Activated CD8-positive, alpha-beta memory T cell treated with anti-CD3 and anti-CD28 coated beads, Interleukin-2, amount 50 U/mL, for 1 hour (primary cell): ENCODE data around the gene SETD2.
"Not testable (repeated sequence)": the region's sequence is repeated elsewhere in the genome, so short reads cannot be mapped to it uniquely, and the experiment has no call there.

ENCODE experiments used
- DNase-seq: peaks from one replicate; pipeline ENCODE4 v3.0.0-alpha.2; 2020; ENCODE audit errors: extremely low read depth

SETD2 gene

DNA sequence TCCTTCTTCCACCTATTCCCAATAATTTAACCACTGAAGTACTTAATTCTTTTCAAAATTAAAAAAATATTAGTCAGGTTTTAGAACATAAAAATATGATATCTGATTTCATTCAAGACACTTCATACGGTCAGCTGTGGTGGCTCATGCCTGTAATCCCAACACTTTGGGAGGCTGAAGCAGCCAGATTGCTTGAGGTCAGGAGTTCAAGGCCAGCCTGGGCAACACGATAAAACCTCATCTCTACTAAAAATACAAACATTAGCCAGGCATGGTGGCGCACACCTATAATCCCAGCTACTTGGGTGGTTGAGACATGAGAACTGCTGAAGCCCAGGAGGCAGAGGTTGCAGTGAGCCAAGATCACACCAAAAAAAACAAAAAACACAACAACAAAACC lies 127.8 kb downstream of the SETD2 start:
- no peak for DNase-seq

DNA sequence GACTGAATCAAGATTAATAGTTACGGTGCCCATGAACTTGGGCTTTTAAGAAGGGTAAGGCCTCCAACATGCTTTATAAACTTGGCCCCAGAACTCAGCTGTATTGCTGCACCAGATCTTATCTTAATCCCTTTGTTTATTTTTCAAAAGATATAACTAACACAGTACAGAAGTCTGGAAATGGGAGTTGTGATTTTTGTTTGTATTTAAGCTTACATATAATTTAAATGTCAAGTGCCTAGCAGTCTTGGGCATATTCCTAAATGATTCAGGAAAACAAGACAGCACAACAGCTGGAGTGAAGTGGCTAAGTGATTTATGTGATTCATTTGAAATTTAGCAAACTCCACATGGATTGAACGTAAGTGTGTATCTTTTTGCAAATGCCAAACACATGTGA lies 128.3 kb downstream of the SETD2 start:
- DNase-seq = no peak

DNA sequence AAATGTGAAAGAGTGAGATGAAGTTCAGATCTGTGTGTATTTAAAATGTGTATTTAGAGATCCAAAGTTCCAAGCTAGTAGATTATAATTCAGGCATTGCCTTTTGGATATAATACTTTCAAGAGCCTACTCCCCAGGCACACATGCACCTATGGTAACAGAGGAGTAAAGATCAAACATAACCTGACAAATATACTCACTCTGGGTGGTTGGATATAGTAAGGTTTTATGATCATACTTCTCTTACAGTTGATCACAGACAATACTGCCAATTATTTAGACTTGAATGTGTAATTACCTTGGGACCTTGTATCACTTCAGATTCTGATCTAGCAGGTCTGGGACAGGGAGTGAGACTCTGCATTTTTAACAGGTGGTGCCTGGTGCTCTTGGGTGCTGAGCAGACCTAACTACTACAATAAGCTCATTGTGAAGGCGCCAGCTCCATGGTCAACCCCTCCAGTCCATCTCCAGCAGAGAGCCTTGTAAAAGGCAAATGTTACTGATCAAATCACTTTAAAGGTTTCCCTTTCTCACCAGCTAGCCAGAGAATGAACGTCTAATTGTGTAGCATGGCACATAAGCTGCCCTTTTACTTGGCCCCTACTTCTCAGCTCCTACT lies 128.9 kb downstream of the SETD2 start:
- no peak for DNase-seq

DNA sequence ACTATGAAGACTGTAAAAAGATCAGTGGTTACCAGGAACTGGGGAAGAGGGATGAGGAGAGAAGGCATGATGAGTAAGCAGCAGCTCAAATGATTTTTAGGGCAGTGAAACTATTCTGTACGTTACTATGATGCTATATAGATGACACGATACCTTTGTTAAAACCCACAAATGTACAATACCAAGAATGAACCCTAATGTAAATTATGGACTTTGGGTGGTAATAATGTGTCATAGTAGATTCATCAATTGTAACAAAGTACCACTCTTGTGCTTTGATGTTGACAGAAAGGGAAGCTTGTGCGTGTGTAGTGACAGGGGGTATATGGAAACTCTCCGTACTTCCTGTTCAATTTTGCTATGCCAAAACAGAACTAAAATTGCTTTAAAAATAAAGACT lies 132.9 kb downstream of the SETD2 start:
- not testable (repeated sequence) for DNase-seq

DNA sequence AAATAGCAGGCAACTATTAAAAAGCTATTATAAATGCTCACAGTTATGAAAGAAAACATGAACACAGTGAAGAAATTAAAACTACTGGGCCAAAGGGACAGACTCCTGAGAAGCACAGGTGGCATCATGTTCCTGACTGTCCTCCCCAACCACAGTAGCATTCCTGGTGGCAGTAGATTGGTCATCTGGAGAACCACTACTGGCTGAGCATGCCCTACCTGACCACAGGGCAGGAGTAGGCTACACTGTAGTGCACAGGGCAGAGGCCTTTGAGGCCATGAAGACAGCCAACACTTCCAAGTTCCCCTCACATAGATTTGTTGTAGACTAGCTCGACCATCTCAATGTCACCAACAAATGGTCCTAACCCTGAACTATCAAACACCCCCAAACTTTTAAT lies 135.2 kb downstream of the SETD2 start:
- DNase-seq = no peak

DNA sequence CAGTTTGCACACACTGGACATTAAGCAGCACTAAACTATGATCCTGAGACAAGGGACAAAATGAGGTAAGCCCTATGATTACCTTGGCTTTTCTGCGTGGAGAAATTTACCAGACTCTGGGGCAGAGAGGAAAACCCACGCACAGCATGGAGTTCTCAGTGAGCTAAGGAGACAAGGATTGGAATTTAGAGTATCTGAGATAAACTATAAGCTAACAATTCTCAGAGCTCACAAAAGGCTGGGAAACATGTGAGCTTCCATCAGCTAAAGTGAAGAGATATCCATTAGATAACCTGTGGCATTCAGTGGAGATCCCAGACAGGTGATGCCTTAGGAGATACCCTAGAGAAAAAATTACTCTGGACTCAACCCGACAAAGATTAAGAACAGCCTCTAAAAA lies 135.8 kb downstream of the SETD2 start:
- no peak for DNase-seq

DNA sequence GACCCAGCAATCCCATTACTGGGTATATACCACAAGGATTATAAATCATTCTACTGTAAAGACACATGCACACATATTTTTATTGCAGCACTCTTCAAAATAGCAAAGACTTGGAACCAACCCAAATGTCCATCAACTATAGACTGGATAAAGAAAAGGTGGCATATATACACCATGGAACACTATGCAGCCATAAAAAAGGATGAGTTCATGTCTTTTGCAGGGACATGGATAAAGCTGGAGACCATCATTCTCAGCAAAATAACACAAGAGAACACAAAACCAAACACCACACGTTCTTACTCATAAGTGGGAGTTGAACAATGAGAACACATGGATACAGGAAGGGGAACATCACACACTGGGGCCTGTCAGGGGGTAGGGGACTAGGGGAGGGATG lies 137.5 kb downstream of the SETD2 start:
- not testable (repeated sequence) for DNase-seq

DNA sequence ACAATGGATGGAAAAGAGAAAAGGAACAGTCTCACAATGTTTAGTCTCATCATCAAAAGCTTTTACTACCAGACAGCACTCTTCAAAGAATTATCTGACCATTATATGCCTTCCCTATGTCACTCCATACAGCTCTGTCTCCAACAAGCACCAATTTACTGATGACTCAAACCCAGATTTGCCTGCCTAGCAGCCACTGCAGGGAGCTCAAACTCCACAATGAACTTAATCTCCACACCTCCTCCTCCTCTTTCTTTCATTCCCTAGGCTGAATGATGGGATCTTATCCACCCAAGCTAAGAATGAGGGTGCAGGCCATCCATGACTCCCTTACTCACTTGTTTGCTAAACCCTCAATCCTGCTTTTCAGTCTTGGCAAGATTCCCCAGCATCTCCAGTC lies 139.0 kb downstream of the SETD2 start:
- no peak for DNase-seq

DNA sequence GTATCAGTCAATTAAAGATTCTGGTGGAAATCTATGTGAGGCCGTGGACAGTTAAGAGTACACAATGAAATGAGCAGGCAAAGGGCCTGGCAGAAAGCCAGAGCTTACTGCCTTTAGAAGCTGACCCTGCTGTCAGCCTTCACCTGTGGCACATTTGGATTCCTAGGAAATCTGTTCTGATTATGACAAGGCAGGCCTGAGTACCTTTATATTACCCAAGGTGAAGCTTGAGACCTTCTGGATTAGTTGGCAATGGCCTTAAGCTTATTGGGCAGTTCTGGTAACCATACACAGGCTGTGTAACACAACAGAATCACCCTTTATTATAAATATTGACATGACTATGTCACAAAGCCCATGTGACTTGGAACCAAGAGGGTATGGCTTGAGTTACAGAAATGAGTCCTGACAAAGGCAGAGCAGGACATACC lies 141.3 kb downstream of the SETD2 start:
- DNase-seq = no peak

DNA sequence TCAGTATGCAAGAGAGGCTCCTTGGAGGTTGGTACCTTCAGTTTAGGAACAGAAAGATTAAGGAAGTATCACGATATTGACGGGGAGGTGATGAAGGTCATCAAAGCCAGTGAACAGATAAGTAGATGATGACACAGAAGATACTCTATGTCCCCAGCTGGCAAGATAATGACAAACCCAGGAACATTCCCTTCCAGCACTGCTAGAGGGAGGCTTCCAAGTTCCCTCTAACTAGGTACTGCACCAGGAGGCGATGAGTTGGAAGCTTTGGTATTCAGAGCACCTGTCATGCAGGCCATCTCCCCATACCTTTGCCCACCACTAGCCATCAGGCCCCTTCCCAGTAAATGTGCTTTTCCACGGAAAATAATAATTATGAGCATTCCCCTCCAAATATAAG lies 143.6 kb downstream of the SETD2 start:
- DNase-seq = no peak

DNA sequence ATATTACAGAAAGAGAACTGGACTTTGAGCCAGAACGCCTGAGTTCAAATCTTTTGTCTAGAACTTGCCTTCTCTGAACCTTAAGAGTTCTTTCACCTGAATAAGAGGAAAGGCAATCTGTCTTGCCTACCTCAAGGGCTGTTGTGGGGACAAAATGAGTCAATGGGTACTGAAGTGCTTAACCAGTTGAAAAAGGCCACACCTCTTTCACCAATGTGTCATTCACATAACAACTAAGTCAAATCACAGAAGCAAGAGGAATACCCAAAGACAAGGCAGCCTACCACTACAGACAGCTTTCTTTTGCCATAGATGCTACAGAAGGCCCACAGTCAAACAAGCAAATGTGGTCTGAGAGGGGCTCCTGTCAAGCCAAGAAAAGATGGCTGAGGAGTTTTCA lies 144.7 kb downstream of the SETD2 start:
- no peak for DNase-seq

DNA sequence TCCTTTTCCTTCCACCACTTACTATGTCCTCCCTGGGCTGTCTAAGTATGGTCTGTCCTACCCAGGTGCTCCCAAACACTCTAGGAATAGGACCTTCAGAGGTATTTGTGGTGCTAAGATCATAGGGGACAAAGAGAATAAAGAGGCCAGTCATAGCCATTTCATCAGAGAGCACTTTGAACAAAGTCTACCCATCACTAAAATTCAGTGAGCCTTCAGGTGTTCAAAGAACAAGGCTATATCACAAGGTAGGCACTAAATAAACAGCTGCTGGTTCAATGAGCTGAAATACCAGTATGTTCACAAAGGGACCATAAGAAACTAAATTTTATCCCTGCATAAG lies 145.7 kb downstream of the SETD2 start:
- no peak for DNase-seq

DNA sequence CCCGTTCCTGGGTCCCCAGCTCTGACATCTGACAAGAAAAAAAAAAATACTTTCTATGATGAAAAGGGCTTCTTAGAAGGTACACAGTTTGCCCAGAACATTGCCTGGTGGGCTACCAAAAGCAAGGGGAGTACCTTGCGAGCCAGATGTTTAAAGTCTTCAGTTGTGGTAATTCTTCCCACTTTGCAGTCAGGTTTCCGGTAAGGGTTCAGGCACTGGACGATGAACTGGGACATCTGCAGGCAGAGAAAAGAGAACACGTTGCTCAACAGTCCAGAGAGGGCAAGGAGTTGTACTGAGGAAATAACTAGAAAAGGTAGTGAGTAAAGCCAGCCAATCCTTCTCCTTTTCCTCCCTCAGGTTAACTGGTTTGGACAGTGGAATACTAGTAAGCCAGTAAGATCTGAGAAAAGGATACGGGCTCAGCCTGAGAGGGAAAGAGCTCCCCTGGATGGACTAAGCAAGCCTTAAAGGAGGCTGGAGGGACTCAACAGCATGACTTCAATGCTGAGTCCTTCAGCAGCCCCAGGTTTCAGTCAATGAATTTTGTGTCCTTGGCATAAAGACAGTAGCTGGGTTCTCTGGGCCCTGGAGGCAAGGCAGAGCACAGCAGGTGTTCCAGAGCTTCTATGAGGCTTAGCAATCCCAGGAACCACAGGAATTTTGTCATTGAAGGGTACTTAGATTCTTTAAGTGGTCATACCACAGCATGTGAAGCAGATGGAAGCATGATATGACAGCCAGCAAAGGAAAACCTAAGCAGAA lies 146.2 kb downstream of the SETD2 start:
- no peak for DNase-seq

DNA sequence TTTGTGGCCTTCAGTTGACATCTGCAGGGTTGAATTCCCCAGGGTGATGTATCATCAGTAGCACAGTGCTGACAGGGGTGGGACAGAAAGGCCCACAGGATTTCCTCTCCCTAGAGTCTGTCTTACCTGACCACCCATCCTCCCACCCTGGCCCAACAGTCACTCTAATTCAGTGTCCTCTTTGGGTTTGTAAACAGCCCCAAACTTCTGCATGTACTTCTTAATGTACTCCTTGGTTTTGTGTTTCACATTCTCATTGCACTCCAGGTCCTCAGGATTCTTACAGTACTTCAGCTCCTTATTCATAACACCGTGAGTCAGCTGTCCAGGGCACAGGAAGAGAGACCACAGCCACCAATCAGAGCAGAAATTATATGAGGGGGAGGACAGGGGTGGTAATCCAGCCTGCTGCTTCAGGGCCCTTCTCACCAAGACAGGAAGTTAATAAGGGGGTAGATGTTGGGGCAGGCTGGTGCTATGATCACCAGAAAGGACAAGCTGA lies 146.9 kb downstream of the SETD2 start:
- DNase-seq = no peak

DNA sequence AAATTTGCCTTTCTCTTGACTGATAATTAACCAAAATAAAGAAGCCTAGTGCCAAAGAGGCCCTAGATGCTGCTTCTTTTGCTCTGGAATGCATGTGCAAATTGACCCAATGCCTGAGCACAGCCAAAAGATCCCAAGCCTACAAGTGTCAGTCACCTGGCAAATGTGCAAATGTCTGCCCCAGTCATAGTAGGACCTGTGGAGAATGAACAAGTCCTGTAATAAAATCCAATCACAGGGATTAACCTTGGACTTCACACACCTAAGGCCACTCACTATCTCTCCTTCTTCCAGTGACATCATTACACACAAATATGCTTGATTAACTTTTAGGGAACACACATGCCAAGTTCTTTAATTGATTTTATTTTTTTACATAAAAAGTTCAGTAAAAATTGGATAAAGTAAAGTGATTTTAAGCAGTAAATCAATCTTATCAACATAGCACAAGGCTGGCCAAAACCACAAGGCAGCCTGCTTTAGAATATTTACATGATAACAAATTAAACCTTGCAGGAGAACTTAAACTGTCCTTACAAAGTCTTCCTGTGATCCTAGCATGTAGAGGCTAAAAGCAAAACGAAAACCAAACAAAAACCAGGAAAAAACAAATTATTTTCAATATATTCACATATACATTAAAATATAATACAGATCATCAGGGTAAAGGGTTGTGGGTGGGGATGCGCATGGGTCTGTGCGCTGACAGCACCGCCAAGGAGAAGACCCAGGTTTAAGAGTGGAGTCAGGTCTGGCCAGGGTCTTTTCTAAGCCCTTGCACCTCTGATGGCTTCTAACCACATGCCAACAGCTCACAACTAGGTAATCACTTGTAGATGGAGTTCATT lies 147.6 kb downstream of the SETD2 start:
- no peak for DNase-seq

DNA sequence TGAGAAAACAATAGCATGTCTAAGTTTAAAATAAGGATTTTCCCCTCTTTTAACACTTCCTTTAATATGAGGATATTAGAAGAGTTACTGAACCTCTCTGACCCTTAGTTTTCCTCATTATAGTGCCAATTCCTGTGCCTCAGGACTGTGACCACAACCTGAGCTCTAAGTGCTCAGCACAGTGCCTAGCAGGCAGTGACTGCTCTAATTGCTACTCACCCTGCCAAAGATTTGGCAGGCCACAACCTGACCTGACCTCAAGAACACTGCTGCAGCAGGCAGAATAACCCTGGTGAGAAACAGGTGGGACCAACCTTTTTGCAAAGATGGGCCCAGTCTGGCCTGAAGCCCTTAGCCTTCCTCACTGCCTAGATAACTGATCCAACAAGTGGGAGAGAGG lies 148.8 kb downstream of the SETD2 start:
- DNase-seq = no peak

DNA sequence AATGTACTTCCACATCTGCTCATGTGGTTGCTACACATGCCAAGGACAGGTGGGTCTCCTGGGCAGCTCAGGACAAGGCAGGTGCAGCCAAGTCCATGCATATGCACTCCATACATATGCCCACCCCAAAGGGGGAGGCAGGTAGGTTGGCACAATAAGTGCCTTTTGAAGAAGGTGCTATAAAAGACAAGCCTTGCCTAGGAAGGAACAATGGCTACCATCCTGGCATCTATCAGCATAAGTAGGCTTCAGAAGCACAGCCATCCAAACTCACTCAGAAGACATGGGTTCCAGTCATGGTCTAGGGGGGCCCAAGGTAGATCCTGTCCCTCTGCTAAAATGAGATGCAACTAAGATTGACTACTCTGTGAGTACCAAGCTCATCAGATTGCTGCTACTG lies 149.9 kb downstream of the SETD2 start:
- no peak for DNase-seq

DNA sequence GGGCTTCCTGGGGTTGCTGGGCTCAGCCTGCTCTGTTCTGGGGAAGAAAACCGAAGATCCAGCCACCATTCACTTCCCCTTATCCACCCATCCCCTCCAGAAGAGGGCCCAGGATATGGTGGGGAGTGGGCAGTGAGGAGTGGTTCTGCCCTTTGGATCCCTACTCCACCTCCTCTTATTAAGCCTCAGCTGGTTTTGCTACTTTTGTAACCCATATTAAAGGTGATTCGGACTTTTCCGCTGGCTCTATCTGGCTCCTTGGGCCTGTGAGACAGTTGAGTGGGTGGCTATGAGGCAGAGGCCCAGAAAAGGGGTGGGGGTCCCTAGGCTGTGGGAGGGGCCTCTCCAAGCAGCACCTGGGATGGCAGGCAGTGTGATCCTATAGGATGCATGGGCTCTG lies 150.7 kb downstream of the SETD2 start:
- no peak for DNase-seq

DNA sequence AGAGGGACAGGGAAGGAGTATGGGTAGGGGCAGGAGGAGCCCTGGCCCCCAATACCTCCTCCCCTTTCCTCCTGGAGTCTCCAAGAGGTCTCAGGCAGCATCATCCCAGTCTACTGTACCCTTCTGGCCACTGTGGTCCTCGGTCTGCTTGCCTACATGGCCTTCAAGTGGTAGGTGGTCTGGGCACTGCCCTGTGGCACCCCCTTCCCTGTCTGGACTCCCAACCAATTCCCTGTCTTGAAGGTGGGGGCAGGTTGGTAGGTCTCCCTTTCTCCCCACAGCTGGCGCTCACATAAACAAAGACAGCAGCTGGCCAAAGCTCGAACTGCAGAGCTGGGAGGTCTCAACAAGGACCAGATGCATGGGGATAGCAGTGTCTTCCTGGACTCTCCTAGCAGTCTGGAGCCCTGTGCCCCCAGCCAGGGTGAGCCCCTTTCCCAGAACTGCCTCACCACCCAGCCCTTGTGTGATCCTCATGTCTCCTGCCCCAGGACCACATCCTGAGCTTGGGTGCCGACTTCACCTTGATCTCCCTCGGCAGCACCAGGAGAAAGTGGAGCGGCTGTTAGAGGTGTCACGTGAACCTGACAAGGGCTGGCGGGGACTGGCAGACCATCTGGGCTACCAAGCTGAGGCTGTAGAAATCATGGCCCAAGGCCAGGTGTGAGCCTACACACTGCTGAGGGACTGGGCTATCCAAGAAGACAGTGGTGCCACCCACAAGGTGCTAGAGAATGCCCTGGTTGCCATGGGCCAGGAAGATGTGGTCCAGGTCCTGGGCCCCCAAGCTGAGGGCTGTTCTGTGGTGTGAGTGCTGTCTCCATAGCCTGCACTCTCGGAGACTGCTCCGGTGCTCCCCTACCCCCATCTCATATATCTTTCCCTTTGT lies 151.3 kb downstream of the SETD2 start:
- no peak for DNase-seq

DNA sequence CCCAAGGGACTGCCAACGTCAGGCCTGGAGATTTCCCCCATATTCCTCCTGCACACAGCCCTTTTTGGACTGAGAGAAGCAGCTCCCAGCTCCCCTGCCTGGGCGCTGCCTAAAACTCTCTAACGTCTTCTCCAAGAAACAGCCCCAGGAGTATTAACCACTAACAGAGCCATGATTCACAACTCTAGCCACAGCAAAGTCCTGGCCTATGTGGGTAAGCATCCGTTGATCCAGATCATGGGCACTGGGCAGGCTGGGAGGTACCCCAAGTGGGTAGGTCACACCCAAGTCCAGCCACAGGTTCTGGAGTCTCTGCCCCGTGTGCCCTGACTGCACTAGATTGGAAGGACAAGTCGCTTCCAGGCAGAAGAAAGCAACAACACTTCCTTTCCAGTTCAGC lies 152.5 kb downstream of the SETD2 start:
- DNase-seq = no peak

DNA sequence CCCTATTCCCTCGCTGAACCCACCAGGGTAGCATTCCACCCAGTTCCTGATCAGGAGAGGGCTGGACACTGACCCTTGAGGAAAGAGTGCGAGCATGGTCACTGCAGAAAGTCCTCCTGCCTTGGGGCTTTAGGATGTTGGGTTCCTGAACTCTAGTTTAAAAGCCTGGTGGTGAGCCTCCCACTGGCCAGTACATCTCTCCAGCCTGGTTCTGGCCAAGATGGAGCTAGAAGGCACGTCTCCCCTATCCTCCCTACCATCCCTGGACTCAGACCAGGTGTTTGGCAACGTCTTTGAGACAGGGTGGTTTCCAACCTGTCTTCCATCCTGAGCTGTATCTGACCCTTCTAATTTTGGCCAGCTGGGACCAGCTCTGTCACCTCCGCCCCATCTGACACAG lies 153.0 kb downstream of the SETD2 start:
- no peak for DNase-seq
